Glutamatergic neuron (in vitro differentiated cells): Measurements from ENCODE around the gene CAMTA1. TPM values are rescaled to one million over a fixed set of nuclear protein-coding genes. Genes with fewer than 3 reads are reported as not detected.

ENCODE experiments used
- DNase-seq: peaks from one replicate; pipeline ENCODE4 v3.0.0; 2022
- H3K27ac Mint-ChIP-seq: one replicate; pipeline ENCODE4 v1.8.0; 2020; ENCODE audit warnings: mild to moderate bottlenecking, mixed read lengths, inconsistent platforms; ENCODE audit not compliant: unreplicated experiment
- H3K27me3 Mint-ChIP-seq: one replicate; pipeline ENCODE4 v1.8.0; 2020; ENCODE audit warnings: mild to moderate bottlenecking, moderate library complexity, mixed read lengths, inconsistent platforms; ENCODE audit not compliant: unreplicated experiment
- H3K36me3 Mint-ChIP-seq: one replicate; pipeline ENCODE4 v1.8.0; 2020; ENCODE audit warnings: mild to moderate bottlenecking, mixed read lengths, inconsistent platforms; ENCODE audit not compliant: unreplicated experiment
- H3K4me1 Mint-ChIP-seq: one replicate; pipeline ENCODE4 v1.8.0; 2020; ENCODE audit warnings: mild to moderate bottlenecking, low read depth, mixed read lengths, inconsistent platforms; ENCODE audit not compliant: unreplicated experiment
- H3K4me3 Mint-ChIP-seq: one replicate; pipeline ENCODE4 v1.8.0; 2020; ENCODE audit warnings: mild to moderate bottlenecking, mixed read lengths, inconsistent platforms; ENCODE audit not compliant: unreplicated experiment
- H3K9me3 Mint-ChIP-seq: one replicate; pipeline ENCODE4 v1.8.0; 2020; ENCODE audit warnings: mild to moderate bottlenecking, moderate library complexity, mixed read lengths, inconsistent platforms; ENCODE audit not compliant: unreplicated experiment
- CTCF ChIP-seq: fragments of 200-600 bp; sonication (generic); IDR thresholded peaks from one replicate; pipeline ENCODE4 v1.5.0; 2021; ENCODE audit not compliant: partially characterized antibody, unreplicated experiment
- total RNA-seq: library from RNA; stranded (reverse); fragmentation: NEBNext Ultra II Directional; extraction: Animal tissue kit (Norgen Biotek cat#: 25700); gene quantifications from one replicate; pipeline ENCODE4 v1.2.1, GENCODE V29; 2021; ENCODE audit not compliant: unreplicated experiment

Gene CAMTA1
- total RNA-seq, 1 donor from 2014 or later: 77.2 TPM

DNA sequence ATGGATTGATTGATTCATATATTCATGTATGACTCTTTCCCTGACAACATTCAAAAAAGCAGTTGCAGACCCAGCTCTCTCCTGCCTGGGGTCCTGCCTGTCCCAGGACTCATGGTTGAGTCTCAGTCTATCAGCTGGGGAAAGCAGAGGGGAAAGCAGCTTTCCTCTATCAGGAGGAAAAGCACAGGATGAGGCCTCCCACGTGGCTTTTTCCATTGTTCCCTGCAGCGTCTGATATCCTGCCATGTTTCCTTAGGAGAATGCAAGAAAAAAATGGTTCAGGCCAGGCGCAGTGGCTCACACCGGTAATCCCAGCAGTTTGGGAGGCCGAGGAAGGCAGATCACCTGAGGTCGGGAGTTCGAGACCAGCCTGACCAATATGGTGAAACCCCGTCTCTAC is 852.8 kb downstream of the CAMTA1 start:
- TF ChIP-seq CTCF: no peak
- no peak for DNase-seq
- H3K27ac Mint-ChIP-seq: no peak overlapping the region
- H3K4me1 Mint-ChIP-seq: peaks cover 13% of the 10 kb centered on the region
- H3K27me3 Mint-ChIP-seq: peaks cover 2% of the 10 kb centered on the region
- no peak overlapping the region for H3K4me3 Mint-ChIP-seq
- no peaks in the 10 kb centered on the region for H3K9me3 Mint-ChIP-seq
- no peaks in the 10 kb centered on the region for H3K36me3 Mint-ChIP-seq

GRCh38 chr1:7639435-7640131 is 854.3 kb downstream of the CAMTA1 start:
- Mint-ChIP-seq H3K4me3 (no peak overlapping the region), H3K27ac (peak overlapping the region; percentile 23), H3K9me3 (no peaks in the 10 kb centered on the region), H3K36me3 (peaks cover 3% of the 10 kb centered on the region), H3K27me3 (no peaks in the 10 kb centered on the region), H3K4me1 (peaks cover 15% of the 10 kb centered on the region)
- DNase-seq: no peak
- TF ChIP-seq CTCF: no peak

DNA sequence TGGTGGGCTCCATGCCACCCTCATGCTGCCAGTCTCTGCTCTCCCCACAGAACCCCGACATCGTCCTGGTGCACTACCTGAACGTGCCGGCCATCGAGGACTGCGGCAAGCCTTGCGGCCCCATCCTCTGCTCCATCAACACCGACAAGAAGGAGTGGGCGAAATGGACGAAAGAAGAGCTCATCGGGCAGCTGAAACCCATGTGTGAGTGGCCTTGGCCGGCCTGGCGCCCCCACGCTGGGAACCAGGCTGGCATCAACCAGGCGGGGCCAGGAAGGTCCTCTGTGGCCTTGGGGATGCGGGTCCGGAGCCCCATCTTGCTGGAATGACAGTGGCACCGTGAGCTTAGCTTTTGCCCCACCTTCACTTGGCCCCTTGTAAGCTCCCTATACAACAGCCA is 855.1 kb downstream of the CAMTA1 start:
- Mint-ChIP-seq H3K27me3 (no peaks in the 10 kb centered on the region), H3K4me1 (peaks cover 15% of the 10 kb centered on the region), H3K9me3 (no peaks in the 10 kb centered on the region), H3K36me3 (peaks cover 7% of the 10 kb centered on the region), H3K27ac (no peak overlapping the region), H3K4me3 (no peak overlapping the region)
- DNase-seq: no peak
- TF ChIP-seq CTCF: no peak

DNA sequence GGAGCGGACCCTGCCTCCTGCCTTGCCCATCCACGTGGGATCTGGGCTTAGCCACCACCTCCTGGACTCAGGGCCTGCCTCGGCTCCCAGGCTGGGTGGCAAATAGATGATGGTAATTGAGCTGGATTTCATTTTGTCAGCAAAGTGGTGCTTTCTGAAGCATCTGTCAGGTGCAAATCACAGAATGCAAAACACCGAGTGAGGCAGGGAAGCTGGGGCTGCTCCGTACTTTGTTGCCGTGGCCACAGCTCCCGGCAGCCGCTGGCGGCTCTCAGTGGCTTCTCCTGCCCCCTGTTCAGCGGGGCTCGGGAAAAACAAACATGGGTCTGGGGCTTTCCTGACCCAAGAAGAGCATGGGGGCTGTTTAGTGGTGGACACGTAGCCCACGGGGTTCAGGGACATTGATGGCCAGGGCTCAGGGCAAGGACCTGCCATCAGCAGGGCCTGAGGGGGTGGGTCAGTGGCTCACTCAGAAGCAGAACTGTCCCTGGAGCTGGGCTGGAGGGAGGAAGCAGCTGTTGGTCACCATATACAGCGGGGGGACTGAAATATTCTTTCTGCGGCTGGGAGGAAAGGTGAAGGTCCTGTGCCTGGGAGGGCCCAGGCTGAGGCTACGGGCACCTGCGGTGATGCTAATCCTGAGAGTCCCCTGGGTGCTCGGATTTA is 855.8 kb downstream of the CAMTA1 start:
- H3K27me3 Mint-ChIP-seq: no peaks in the 10 kb centered on the region

More for the DNA sequence above, 855.8 kb downstream of the CAMTA1 start:
- no peak for TF ChIP-seq CTCF
- Mint-ChIP-seq H3K4me3 (peak overlapping the region; percentile 42), H3K27ac (no peak overlapping the region), H3K36me3 (peaks cover 7% of the 10 kb centered on the region), H3K9me3 (peaks cover 3% of the 10 kb centered on the region), H3K4me1 (peaks cover 15% of the 10 kb centered on the region)
- no peak for DNase-seq
